ENCODE measurements around the gene AIG1.

GRCh38 chr6:143018955-143019354 is 41.7 kb upstream of the AIG1 start:
- TF ChIP-seq EZH2phosphoT487 (IDR thresholded peaks at IDR 0.05; ENCODE audit: insufficient read depth, low read depth) (no peak), EZH2 (IDR thresholded peaks at IDR 0.05; ENCODE audit: insufficient read depth, poor library complexity, severe bottlenecking) (no peak)

All from GM23248 (cell line).